CD4-positive, alpha-beta T cell treated with Interleukin-21 for 1 hour (primary cell): Measurements from ENCODE around the gene RAD51.

Experiments used
- DNase-seq: peaks from one replicate; pipeline ENCODE4 v3.0.0-alpha.2; 2020

Gene RAD51

DNA sequence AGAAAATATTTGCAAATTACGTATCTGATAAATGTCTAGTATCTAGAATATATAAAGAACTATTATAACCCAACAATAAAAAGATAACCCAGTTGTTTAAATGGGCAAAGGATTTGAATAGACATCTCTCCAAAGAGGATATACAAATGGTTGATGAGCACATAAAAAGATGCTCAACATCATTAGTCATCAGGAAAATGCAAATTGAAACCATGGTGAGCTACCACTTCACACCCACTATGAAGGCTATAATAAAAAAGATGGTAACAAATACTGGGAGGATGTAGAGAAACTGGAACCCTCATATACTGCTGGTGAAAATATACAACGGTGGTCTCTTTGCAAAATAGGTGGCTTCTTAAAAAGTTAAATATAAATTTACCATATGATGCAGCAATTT is 28.0 kb downstream of the RAD51 start:
- no peak for DNase-seq

DNA sequence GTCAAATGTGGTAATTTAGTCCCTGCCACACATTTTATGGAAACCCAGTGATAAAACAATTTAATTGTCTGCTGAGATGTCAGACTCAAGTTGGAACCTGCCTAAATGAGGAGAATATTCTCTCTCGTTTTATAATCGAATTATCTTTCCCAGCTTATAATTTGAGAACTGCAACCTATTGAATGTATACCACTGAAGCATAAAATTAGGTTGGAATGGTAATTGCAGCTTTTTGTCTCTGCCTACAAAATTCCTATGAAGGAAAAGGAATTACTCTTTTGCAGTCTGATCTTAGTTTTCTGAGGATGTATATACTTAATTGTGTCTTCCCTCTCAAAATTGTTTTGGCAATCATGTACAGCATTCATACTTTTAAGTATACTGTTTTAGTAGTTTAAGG is 28.9 kb downstream of the RAD51 start:
- no peak for DNase-seq

DNA sequence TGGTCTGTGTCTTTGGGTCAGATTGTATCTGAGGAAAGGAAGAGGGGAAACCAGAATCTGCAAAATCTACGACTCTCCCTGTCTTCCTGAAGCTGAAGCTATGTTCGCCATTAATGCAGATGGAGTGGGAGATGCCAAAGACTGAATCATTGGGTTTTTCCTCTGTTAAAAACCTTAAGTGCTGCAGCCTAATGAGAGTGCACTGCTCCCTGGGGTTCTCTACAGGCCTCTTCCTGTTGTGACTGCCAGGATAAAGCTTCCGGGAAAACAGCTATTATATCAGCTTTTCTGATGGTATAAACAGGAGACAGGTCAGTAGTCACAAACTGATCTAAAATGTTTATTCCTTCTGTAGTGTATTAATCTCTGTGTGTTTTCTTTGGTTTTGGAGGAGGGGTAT is 36.1 kb downstream of the RAD51 start:
- DNase-seq, result no peak

DNA sequence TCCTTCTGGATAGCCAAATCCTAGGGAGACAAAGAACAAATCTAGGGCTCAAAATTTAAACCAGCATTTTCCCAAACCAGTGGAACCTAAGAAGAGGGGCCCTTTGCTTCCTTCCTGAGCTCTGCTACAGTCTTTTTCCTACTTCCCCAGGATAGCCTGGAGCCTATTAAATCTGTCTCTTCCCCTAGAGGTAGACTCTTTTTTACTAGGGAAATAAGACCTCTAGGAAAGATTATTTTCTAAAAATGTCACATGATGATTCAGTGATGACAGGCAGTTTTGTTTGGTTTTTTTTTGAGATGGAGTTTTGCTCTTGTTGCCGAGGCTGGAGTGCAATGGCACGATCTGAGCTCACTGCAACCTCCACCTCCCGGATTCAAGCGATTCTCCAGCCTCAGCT is 41.6 kb downstream of the RAD51 start:
- DNase-seq, result no peak

DNA sequence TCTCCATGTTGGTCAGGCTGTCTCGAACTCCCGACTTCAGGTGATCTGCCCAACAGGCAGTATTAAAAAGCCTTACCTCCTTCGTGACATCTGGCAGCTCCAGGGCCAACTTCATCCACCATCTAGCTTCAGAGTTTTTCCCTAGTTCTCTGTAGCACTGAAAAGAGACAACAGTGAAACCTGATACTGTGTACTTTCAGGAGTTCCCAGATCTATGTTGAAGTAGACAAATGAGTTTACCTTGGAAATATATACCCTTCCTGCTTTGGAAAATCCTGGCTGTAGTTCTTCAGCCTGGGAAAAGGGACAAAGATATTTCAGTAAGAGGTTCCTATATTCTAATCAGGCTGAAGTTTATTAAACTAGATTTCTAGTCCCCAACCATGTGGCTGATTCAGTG is 42.1 kb downstream of the RAD51 start:
- no peak for DNase-seq

DNA sequence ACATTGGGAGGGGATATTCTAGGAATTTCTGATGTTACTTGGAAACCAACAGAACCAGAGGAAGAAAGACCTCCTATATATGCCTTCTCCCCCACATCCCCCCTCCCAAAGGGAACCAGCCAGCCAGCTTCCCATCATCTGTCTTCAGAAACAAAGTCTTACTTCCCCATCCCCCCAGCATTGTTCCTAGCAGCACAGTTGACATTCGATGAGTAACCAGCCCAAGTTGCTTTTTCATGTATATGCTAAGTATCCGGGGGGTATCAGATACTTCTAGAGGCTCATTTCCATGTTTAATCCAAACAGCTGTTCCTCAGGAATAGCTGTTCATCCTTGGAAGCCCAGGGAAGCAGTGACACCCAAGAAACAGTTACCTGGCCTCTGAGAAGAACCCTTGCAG is 44.1 kb downstream of the RAD51 start:
- DNase-seq, result no peak

DNA sequence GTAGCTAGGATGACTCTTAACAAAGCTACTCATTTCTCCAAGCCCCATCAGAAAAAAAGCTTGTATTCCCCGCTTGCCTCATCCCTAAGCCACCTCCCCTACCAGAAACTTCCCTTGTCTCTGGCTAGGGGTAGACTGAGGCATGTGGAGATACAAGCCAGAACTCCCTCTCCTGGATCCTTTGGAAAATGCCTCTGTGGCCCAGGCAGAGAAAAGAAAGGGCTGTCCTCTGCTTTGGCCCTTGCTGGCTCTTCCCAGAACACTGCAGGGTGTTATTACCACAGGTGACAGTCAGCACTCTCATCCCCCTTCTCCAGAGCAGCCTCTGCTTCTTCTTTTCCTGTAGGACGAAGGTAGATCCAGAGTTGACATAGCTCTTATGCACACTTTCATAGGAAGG is 44.9 kb downstream of the RAD51 start:
- no peak for DNase-seq

DNA sequence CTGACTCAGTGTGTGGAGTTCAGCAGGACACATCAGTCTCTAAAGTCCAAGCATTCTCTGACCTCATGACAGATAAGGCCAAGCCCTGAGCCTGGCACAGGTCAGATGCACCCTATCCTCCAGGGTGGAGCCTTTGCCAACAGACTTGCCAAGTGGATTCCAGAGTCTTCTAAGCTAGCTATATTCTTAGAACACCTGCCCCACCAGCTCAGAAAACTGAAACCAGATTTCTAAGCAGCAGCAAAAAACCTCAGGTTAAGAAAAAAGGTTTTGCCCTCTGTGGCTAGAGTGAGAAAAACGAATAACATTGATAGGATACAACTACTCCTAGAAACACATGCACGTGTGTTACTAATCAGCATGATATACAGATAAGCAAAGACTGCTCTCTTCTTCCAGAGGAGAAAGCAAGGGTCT is 48.5 kb downstream of the RAD51 start:
- no peak for DNase-seq

DNA sequence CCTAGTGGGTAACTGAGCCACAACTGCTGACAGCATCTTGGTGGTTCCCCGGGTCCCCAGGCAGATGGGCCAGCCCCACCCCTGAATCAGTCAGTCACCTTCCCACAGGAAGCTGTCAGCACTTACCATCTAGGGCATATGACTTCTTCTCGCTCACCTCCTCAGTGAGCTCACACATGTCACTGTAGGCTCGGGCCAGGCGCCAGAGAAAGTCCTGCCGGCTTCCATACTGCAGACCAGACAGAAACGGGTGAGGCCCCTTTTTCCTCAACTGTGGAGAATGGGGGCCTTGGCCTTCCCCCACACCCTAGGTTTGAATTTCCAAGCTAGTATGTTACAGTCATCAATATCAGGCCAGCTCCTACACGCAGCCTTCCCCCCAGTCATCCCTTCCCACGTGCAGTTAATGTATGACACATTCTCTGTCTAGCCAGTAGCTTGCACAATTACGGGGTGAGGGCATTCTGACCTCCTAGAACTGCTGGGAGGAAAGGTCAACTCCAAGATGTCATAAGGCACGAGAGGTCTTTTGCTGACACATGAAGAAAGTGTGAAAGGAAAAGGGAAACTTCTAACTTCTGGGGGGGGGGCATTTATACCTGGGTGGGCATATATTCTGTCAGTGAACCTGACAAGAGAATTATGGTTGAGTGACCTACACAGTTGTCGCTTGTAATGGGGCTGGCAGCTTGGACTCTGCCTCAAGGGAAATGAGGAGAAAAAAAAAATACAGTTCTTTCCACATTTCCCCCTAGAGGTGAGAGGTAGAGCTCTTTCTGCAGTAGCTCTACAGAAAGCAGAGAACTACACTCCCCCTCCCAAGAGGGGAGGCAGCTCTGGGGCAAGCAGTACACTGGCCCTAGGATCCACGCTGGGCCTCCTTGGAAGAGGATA is 49.2 kb downstream of the RAD51 start:
- peak; percentile 84 for DNase-seq

DNA sequence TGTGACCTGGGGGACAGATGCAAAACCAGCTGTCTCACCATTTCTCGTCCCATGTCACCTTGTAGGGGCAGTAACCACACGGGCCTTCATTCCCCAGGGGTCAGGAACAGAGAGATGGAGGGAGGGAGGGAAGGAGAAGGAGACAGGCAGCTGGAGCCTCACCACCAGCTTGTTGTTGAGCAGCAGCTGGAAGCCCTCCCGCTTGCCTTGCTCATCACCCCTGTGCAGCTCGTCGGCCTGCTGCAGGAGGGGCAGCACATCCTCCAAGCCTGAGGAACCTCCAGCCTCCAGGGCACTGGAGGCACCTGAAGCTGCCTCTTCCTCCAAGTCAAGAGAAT is 49.8 kb downstream of the RAD51 start:
- no peak for DNase-seq

DNA sequence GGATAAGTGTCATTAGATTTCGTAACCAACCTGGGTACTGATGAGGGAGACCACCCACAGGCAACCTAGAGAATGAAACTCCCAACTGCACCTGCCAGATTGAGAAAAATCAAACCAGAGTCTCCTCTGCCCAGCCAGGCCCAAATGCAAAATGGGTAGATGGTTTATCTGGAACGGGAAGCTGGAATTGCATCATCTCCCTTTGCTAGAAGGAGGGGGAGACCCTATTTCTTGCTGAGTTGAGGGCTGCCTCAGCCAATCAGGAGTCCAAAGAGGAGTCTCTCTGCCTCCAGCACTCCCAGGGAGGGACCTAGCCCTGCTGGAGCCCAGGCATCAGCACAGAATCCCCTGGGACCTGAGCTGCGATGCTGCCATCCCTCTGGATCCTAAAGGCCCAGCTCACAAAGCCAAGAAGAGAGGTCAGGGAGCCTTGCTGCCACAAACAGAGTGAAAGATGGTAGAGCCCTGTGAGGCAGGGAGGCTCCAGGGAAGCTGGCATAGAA is 52.0 kb downstream of the RAD51 start:
- DNase-seq, result no peak

DNA sequence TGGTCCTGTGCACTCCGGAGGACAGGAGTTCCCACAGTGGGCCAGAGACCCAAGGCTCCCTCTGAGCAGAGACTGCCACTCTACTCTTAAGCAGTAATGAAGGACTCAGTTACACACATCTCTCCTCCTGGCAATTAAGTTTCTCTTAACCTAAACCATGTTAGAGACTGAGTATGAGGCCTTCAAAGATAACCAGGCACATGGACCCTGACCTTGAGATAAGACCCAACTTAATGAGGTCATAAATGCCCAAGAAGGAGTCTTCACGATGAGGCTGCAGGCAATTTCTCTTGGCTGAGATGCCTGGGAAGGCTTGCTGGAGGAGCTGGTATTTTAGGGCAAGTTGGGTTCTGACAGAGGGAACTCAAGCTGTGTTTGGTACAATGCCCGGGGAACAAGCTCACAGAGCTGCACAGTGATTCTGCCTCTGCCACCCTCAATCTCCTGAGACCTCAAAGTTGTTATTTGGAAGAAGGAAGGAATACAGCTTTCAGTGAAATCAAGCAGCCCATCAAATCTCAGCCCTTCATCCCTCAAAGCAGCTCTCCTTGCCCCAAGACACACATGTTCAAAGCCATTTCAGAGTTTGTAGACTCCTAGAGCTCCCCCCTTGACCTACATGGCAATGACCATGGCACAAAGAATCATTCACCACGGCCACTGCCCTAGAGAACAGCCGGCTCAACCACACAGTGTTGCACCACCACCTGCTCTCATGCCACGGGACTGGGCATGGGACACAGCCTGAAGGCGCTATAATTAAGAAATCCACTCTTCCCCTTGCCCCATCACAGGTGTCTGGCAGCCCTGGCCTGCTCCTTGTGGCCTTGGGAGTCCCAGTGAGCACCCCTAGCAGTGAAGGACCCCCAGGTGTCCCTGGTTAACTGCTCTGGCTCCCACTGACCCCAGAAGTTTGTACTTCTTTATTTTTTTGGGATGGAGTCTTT is 53.0 kb downstream of the RAD51 start:
- no peak for DNase-seq

DNA sequence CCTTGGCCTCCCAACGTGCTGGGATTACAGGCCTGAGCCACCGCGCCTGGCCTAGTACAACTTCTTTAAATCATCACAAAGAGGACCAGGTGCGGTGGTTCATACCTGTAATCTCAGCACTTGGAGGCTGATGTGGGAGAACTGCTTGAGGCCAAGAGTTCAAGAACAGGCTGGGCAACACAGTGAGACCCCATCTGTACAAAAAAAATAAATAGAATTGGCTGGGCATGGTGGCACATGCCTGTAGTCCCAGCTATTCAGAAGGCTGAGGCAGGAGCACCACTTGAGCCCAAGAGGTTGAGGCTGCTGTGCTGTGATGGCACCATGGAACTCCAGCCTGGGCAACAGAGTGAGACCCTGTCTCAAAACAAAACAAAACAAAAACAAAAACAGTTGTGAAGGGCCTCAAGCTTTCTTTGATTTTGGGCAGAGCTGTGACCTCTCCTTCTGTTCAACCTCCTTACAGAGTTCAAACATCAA is 54.2 kb downstream of the RAD51 start:
- DNase-seq, result no peak

DNA sequence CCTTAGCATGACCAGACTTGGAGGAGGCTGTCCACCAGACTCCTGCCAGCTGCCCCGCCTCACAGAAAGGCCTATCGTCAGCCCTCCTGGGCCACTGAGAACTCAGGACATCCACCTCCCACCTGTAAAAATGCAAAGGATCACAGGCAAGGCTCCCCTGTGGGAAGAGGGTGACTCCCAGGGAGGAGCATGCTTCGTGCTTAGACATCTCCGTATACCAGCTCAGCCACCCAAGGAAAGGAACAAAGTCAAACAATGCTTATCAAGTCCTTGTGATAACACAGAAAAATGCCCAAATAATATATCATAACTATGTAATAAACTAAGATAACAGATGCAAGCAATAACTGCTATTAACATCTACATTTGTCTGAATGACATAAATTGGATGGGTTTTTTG is 55.9 kb downstream of the RAD51 start:
- no peak for DNase-seq

DNA sequence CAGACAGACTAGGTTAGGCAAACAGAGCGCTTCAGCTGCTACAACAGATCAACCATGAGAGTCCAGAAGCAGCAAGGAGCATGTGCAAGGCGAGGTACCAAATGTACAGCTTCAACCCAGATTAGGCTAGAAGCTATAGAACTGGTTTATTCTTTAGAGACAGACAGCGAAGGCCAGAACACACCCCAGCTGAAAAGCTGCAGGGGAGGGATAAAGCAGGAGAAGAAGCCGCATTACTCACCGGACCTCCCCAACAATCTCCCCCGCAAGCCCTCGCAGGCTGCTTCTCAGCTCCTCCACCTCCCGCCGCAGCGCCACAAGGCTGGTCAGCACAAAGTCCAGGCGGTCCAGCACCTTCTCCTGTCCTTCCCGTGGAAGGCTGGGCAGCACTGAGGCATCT is 56.8 kb downstream of the RAD51 start:
- DNase-seq, result no peak

DNA sequence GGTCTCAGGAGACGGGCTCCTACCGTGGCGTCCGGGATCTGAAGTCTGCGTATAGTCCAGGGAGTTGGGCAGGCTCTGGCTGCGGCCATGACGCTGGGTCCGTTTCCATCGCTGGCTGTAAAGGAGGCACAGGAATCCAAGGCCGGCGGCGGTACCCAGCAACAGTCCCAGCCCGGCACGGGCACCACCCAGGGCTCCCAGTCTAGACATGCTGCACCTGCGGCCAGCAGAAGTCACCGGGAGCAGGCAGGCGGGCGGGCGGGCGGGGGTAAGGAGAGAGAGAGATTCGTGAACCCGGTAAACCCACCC is 59.6 kb downstream of the RAD51 start:
- peak; percentile 31 for DNase-seq

DNA sequence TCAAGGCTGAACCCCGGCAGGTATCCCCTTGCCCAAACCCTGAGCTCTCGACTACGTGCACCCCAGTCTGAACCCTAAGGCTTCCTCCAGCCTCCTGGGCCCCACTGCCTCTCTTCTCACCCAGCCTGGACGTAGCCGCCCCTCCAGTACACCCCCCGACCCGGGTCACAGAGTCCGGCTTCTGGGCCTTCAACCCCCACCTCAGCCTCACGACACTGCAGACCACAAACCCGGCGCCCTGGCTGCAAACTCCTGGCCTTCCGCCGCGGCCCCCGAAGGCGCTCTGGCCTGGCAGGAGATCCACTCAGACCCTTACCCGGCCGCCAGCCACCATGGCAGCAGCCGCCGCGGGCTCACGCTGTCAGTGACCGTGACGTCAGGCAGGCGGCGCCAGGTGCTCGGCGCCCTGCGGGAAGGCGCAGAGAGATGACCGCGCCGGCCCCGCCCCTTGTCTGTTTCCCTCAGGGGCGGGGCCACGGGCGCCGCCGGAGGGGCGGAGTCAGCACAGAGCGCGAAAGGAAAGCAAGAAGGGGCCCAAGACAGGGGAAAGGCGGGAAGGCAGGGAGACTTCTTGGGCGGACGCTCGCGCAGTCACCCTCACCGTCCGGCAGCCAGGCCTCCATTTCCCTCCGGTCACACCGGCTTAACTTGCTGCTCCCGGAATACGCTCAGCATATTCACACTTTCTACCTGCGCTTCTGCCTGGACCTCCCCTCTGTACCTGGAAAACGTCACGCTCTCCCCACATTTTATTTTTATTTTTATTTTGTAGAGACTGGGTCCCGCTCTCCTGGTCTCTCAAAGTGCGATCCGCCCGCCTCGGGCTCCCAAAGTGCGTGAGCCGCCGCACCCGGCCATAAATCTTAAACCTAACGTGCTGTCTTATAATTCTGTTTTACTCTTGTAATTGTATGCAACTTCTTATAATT is 60.2 kb downstream of the RAD51 start, which contains the start of gene RMDN3:
RMDN3 (minus strand) TSS at position 372 of the 929 bp plus-strand sequence. CDS start 471 bp downstream, outside the sequence.
- peak; percentile 94 for DNase-seq

DNA sequence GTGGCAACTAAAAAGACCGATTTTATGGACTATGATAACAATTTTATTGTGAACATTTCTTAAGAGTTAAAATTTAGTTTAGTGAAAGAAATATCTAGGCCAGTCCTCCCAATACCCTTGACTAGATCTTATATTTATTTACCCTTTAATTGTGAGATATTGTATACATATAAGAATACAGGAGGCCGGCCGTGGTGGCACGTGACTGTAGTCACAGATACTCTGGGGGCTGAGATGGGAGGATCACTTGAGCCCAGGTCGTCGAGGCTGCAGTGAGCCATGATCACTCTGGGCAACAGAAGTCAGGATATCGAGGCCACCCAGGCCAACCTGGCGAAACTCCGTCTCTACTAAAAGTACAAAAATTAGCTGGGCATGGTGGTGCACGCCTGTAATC is 60.8 kb downstream of the RAD51 start:
- DNase-seq, result no peak

DNA sequence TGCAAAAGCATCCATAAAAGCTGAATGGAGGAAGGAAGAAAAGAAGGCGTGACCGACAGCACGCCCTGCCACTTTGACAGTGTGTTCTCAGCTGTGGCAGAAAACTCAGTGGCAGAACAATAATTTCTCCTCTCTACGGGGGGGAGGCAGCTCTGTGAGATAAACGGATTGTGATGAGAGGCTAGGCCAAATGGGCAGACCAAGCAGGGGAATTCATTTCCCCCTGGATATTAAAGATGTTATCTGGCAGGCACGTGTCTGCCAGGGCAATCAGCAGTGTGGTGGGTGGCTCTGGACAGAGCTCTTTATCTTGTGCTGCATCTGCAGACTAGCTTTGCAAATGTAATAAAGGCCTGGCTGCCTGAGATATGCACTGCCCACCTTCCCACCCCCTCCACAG is 62.0 kb downstream of the RAD51 start:
- DNase-seq, result no peak

DNA sequence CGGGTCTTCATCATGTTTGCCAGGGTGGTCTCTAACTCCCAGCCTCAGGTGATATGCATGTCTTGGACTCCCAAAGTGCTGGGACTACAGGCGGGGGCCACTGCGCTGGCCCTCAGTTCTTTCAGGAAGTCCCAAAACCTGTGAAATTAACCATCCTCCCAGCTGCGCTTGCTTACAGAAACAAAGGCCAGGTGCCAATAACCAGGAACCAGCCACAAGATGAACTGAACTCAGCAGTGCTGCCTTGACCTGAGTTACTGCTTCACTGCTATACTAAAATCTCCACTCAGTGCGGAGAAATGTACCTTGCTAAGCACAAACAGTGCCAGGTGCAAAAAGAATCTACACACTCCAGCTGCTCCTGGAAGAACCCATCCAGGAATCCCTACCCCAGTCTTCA is 65.0 kb downstream of the RAD51 start:
- DNase-seq, result no peak

DNA sequence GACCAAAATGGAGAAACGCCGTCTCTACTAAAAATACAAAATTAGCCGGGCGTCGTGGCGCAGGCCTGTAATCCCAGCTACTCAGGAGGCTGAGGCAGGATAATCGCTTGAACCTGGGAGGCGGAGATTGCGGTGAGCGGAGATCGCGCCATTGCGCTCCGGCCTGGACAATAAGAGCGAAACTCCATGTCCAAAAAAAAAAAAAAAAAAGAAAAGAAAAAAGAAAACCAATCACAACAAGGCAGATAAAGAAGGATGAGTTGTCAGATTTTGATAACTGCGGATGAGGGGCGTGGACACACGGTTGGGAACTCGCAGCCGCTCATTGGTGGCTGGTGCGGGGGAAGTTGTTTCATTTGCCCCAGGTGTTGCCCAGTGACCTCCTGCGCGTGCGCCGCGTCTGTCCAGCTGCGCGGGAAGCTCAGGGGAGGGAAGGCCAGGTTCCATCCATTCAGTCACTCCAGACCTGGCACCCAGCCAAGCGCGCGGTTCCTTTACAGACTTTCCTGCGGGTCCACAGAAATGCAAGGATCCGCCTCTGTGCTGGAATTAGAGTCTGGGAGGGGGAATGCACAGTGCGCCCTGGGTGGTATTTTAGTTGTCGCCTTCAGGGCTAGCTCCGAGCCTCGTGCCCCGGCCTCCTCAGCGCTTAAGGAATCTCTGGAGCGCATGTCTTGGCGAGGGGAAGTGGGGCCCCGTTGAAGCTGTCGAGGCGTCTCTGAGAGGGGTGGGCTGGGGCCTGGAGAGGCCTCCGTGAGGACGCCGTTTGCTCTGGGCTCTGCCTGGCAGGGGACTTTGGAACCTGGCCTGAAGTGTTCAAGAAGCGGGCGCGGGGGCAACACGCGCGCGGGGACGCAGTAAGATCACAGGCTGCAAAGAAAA is 68.2 kb downstream of the RAD51 start:
- peak; percentile 40 for DNase-seq
